PC-3 (cell line): Measurements from ENCODE around the gene CYP2A7.

Experiments
- CTCF ChIP-seq: fragments of 300-600 bp; sonication (generic); conservative IDR thresholded peaks from 2 replicates; pipeline ENCODE4 v1.5.1; 2017; ENCODE audit warnings: antibody characterized with exemption, low read depth, mild to moderate bottlenecking, low read length
- EZH2 ChIP-seq: fragments of 300-600 bp; sonication (generic); IDR thresholded peaks from one replicate; pipeline ENCODE4 v1.6.1; 2017; ENCODE audit warnings: antibody characterized with exemption, mild to moderate bottlenecking, low read length; ENCODE audit not compliant: unreplicated experiment

GRCh38 chr19:40872209-40872608, 9.8 kb downstream of the CYP2A7 start:
- TF ChIP-seq CTCF (no peak), EZH2 (no peak)
